ENCODE results near the gene RAB11A. TPM values are rescaled to one million over a fixed set of nuclear protein-coding genes. Genes with fewer than 3 reads are reported as not detected.
"Not testable (repeated sequence)": the region's sequence is repeated elsewhere in the genome, so short reads cannot be mapped to it uniquely, and the experiment has no call there.

The RAB11A gene
- total RNA-seq, 1 experiment from 2014 or later, result 253 TPM

GRCh38 chr15:65845826-65846519, 23.3 kb upstream of the RAB11A start:
- no peak for DNase-seq (ENCODE audit: low spot score)

- no peak for DNase-seq (ENCODE audit: low spot score)
Observed at GRCh38 chr15:65847989-65848388, 21.3 kb upstream of the RAB11A start.

GRCh38 chr15:65851981-65852380, 17.3 kb upstream of the RAB11A start:
- DNase-seq (ENCODE audit: low spot score), result no peak

GRCh38 chr15:65856821-65857455, 12.4 kb upstream of the RAB11A start:
- peak; percentile 47 for DNase-seq (ENCODE audit: low spot score)

- no peak for DNase-seq (ENCODE audit: low spot score)
Observed at GRCh38 chr15:65857718-65858402, 11.4 kb upstream of the RAB11A start.

- peak; percentile 92 for DNase-seq (ENCODE audit: low spot score)
Observed at GRCh38 chr15:65862682-65863081, 6.6 kb upstream of the RAB11A start.

GRCh38 chr15:65863106-65863505, 6.2 kb upstream of the RAB11A start:
- DNase-seq (ENCODE audit: low spot score), result no peak

GRCh38 chr15:65867244-65867643, 2.0 kb upstream of the RAB11A start:
- DNase-seq (ENCODE audit: low spot score), result no peak

GRCh38 chr15:65867933-65868332, 1.4 kb upstream of the RAB11A start:
- not testable (repeated sequence) for DNase-seq (ENCODE audit: low spot score)

GRCh38 chr15:65868546-65869125, 655 bp upstream of the RAB11A start:
- no peak for DNase-seq (ENCODE audit: low spot score)

GRCh38 chr15:65869954-65870871, 922 bp downstream of the RAB11A start:
- DNase-seq (ENCODE audit: low spot score), result peak; percentile 13

GRCh38 chr15:65870889-65871533, 1.7 kb downstream of the RAB11A start:
- no peak for DNase-seq (ENCODE audit: low spot score)

GRCh38 chr15:65871886-65872285, 2.6 kb downstream of the RAB11A start:
- not testable (repeated sequence) for DNase-seq (ENCODE audit: low spot score)

GRCh38 chr15:65872596-65872995, 3.3 kb downstream of the RAB11A start:
- not testable (repeated sequence) for DNase-seq (ENCODE audit: low spot score)

GRCh38 chr15:65873256-65873655, 4.0 kb downstream of the RAB11A start:
- no peak for DNase-seq (ENCODE audit: low spot score)

GRCh38 chr15:65875458-65875857, 6.2 kb downstream of the RAB11A start:
- no peak for DNase-seq (ENCODE audit: low spot score)

GRCh38 chr15:65877749-65878148, 8.5 kb downstream of the RAB11A start:
- no peak for DNase-seq (ENCODE audit: low spot score)

- no peak for DNase-seq (ENCODE audit: low spot score)
Observed at GRCh38 chr15:65881766-65882434, 12.6 kb downstream of the RAB11A start.

- no peak for DNase-seq (ENCODE audit: low spot score)
Observed at GRCh38 chr15:65883571-65883970, 14.3 kb downstream of the RAB11A start.

GRCh38 chr15:65884511-65884910, 15.2 kb downstream of the RAB11A start:
- no peak for DNase-seq (ENCODE audit: low spot score)
